GM21526 (cell line): ENCODE results near the gene PDE4D.
"Not testable (repeated sequence)": the region's sequence is repeated elsewhere in the genome, so short reads cannot be mapped to it uniquely, and the experiment has no call there.

Experiments
- ATAC-seq: cut with Tn5 transposase; IDR thresholded peaks from one replicate; pipeline ENCODE4 v1.9.1; 2021; ENCODE audit warnings: moderate library complexity; ENCODE audit not compliant: unreplicated experiment, low FRiP score

The PDE4D gene

DNA sequence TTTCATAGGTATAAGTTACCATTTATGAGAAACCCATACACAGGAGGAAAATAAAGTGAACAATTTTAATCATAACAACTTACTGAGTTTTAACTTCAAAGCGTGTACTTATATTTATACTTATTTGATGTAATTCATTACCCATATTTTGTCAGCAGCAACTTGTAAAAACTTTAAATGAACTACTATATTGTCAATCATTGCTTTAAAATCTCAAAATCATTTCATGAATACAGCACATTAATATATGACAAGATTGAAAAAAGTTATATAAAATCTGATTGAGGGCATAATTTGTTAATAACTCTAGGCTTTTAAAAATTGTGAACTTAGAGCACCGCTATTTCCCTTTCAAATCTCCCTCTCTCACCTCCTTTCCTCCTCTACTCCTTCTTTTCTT is 573.1 kb downstream of the PDE4D start:
- ATAC-seq: no peak

DNA sequence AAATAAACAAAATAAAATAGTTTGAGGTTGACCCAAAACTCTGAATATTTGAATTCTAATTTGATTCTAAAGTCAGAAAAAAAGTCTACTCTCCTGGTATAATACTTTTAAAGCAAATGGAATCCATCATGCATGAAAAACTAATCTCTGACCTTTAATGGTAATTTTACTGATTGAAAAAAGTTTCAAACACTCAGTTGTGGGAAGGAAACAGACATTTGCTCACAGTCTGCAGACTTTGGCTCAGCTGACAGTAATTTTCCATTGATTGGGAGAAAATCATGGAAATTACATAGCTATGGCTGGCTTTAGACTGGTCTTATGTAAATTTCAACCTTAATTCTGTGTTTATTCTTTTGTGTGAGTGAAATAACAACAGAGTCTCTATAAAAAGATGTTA is 574.3 kb downstream of the PDE4D start:
- no peak for ATAC-seq

DNA sequence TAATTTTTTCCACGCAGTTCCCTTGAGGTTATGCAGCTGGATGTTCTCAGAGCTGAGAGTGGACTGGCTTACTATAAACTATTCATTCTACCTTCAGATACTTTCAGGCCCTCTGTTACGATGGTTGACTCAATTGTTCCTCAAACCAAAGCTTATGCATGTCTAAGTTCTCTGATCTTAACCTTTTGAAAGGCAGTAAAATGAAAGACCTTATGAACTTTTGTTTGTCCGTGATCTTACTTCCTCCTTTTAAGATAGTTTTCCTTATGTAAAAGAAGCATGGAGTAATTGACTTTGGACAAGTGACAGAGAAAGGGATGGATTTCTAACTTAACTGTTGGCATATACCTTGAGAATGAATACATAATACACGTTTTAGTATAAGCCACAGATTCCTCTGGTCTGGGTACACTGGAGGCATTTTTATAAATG is 575.7 kb downstream of the PDE4D start:
- no peak for ATAC-seq

DNA sequence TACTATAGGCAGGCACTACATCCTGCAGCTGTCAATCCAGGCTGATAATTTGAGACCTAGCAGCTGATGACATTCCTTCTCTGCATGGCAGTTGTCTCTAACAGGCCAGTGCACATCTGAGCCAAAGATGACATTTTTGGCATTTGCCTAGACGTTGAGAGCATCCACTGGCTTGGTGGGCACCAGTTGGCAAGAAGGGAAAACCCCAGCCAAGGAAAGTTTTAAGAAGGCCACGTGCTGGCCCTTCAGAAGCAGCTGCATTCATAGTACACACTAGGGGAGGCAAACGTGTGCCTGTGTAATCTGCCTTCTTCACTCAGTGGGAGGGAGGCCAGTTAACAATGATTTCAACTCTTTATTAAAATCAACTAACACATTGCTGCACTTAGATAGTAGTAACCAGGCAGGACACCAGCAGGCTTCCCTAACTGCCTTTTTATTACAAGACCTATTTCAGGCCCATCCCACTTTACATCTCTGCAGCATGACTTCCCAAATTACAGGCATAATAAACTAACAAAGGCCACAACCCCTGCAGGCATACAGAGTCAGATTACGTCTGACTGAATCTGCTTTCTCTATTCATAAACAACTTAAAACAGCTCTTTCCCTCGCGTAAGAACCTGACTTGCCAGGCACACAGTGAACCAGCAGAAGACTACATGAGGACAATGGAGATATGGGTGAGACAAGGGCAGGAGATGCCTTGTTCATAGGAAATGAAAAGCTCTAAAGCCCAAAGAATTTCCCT is 576.3 kb downstream of the PDE4D start:
- ATAC-seq: no peak

DNA sequence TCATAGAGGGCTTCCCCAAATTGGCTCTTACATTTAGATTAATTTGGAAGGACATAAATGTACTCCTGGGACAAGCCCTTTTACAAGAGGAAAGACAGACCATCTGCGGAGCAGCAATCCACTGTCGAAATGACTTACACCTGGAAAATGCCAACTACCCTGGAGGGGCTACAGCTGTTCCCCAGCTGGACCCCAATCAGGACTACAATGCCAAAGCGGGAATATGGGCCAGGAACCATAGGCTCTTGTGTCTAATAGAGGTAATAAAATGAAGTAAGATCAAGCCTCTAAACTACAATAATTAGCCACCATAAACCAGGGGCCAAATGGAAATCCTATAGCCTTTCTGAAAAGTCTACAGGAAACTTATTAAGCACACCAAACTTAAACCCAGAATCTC is 581.3 kb downstream of the PDE4D start:
- no peak for ATAC-seq

DNA sequence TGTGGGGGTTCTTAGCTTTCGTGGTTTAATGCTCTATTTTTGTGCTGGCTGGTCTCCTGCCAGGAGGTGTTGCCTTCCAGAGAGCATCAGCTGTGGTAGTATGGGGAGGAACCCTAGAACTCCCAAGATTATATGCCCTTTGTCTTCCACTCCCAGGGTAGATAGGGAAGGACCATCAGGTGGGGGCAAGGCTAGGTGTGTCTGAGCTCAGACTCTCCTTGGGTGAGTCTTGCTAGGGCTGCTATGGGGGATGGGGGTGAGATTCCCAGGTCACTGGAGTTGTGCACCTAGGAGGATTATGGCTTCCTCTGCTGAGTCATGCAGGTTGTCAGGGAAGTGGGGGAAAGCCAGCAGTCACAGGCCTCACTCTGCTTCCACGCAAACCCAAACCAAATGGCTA is 584.8 kb downstream of the PDE4D start:
- not testable (repeated sequence) for ATAC-seq

DNA sequence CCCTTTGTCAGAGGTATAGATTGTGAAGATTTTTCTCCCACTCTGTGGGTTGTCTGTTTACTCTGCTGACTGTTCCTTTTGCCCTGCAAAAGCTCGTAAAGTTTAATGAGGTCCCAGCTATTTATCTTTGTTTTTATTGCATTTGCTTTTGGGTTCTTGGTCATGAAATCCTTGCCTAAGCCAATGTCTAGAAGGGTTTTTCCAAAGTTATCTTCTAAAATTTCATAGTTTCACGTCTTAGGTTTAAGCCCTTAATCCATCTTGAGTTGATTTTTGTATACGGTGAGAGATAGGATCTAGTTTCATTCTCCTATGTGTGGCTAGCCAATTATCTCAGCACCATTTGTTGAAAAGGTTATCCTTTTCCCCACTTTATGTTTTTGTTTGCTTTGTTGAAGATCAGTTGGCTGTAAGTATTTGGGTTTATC is 590.2 kb downstream of the PDE4D start:
- ATAC-seq: not testable (repeated sequence)

DNA sequence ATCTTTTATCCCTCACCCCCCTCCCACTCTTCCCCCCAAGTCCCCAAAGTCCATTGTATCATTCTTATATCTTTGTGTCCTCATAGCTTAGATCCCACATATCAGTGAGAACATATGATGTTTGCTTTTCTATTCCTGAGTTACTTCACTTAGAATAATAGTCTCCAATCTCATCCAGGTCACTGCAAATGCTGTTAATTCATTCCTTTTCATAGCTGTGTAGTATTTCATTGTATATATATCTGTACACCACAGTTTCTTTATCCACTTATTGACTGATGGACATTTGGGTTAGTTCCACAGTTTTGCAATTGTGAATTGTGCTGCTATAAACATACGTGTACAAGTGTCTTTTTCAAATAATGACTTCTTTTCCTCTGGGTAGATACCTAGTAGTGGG is 591.0 kb downstream of the PDE4D start:
- ATAC-seq: not testable (repeated sequence)

DNA sequence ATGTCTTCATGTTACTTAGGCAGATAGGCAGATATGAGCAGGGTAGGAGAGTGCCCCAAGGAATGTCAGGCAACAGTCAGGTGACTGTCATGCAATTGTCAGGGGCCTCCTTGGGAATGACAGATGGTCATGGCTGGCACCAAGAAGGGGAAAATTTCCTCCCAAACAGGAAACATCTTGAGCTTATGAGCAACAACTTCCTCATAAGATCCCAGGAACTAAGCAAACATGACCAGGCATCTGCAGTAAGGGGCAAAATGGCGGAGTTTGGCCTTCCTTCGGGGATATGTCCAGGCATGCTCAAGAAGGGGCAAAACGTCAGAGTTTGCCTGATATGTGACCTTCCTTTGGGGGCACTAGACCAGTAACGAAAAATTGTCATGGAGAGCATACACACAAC is 591.8 kb downstream of the PDE4D start:
- no peak for ATAC-seq

DNA sequence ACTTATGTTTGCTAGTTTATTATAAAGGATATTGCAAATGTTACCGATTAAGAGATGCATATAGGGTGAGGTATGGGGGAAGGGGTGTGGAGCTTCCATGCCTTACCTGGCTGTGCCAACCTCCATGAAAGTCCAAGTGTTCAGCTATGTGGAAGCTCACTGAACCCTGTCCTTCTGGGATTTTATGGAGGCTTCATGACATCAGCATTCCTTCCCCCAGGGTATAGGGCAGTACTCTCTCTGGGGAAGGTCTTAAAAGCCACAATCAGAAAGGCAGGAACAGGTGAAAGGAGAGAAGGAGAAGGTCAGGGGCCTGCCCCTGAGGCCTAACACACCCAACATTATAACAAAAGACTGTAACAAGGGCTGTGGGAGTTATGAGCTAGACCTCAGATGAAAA is 592.6 kb downstream of the PDE4D start:
- no peak for ATAC-seq

DNA sequence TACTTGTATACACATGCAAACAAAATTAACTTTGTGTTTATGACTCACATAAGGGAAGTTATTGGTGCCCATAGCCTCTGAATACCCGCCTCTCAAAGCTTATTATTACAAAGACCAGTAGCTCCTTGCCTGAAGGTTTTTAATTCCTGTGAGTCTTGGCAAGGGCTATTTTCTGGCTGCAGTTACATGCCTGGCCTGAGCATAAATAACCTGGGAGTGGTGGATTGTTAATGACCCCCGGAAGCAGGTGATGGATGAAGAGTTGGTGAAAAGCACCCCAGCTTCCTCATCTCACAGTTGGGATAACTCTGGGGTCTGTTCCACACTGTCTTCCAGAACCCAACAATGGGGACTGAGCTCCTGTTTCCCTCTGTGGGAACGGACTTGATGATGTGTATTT is 594.5 kb downstream of the PDE4D start:
- ATAC-seq: no peak

DNA sequence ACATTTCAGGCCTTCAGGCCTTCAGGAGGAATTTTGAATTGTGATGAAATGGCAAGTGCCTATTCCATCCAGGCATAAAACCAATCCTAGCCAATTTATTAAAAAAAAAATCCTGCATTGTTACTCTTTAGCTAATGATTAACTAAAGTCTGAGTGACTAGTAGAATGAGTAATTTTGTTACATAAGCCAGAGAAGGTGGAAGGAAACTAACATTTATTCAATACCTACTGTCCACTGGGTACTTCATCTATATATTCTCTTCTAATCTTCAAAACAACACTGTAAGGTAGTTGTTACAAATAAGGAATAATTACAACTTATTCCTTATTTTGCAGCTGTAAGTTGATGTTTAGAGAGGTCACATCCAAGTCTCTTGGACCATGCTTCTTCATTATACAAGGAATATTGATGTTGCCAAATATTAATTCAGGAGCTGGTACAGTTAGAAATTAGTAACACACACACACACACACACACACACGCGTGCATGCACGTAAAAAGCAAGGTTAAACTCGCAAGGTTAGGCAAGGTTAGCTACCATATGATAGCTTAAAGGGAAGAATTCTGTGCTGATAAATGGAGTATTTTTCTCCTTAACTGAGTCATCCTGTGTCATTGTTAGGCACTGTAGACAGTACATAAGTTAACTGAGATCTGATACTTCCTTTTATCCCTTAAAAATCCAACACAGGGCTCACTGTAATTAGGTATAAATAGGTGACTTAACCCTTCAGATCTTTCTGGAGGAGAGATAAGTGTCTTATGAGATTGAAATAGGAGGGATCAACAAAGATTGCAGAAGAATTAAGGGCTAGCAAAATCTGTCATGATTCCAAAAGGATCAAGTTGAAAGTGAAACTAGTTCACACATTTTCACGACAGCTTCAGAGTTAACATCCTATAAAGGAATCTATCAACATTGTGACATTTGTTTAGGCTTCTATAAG is 596.9 kb downstream of the PDE4D start:
- ATAC-seq: no peak

DNA sequence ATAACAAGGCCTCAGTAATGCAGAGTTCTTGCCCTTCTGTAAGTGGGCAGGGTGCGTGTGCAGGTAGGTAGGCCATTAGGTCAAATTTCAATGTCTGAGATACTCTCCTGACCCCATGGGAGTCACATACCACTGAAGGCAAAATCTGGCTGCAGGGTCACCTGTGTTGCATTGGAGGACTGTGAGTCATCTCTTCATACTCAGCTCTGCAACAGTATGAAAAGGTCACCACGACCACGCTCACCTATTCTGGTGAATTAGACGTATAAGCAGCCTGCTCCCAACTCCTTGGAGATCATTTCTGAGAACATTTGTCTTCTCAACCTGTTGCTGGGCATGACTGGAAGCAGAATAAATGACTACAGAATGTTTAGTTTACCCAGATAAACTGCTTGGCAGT is 599.8 kb downstream of the PDE4D start:
- ATAC-seq: no peak

DNA sequence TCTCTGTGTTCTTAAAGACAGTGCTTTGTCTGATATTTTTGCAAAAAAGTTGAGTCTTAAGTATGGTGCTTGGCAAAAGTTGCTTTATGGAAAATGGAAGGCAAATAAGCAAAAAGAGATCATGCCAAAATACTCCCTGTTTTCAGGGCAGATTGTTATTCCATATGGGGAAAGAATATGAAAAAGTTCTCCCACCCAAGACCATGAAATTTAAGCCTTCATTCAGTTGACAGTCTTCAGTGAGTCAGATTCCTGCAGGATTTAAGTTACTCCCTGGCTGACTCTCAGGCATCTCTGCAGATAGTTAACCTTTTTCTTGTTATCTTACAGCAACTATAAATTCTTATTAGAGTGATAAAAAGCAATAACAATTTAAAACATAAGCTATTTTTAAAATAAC is 601.6 kb downstream of the PDE4D start:
- no peak for ATAC-seq

DNA sequence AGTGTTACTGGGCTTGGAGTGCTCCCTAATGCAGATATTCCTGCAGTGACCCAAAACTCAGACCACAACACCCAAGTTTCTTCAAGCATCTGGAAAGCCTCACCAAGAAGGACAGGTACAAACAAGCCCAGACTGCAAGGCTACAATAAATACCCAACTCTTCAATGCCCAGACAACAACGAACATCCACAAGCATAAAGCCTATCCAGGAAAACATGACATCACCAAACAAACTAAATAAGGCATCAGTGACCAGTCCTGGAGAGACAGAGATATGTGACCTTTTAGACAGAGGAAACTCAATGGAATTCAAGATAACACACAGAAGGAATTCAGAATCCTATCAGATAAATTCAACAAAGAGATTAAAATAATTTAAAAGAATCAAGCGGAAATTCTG is 605.6 kb downstream of the PDE4D start:
- ATAC-seq: no peak

DNA sequence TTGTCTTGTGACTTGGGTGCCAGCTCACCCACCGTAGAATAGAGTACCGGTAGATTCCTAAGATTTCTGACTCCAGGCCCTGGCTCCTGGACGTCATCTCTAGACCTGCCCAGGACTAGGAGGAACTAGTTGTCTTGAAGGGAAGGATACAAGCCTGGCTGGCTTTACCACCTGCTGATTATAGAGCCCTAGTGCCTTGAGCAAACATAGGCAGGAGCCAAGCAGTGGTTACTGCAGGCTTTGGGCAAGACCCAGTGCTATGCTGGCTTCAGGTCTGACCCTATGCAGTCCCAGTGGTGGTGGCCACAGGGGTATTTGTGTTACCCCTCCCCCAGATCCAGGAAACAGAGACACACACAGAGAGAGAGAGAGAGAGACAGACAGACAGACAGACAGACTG is 606.2 kb downstream of the PDE4D start:
- ATAC-seq: no peak

DNA sequence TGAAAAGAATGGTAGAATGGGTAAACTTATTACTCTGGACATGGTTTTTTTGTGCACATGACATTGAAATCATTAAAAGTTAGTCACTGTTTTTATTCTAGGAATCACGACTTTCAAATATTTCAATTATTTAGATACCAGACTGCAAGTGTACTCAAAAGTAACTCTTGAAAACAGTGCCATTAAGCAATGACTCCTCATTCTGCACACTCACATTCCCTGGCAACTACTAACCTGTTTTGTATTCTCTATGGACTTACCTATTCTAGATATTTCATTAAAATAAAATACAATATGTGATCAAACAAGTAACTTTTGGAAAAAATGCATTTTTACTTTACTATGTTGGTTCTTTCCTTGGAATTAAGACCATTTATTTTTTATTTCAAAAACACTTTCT is 607.0 kb downstream of the PDE4D start:
- no peak for ATAC-seq

DNA sequence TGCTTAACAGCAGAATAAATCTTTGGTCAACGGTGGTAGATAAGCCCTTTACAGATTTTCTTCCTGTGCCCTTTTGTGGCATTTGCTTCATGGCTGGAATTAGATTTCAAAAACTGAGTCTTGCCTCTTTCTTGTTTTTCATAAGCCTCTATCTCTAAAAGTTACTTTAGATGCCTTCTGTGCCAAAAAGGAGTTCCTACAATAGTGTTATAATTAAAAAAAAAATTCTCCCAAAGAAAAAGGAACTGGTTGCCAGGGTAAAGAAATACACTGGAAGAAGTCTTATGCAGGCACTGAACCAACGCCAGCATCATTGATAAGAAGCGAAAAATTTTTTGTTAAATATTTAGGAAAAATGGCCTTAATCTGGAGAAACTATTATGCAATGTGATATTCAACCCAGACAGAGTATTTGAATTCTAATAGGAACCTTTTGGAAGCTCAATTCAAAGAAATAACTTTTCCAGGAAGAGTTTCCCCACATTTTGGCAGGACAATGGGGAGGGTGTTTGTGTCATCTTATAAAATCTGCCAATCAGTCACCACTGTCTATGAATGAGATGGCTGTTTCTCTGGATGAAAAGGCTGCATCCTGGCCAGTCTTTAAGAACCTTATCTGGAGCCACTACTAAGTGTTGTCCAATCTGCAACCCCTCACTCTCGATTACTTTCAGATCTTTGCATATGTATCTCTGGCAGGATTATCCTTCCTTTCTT is 608.1 kb downstream of the PDE4D start:
- ATAC-seq: no peak

DNA sequence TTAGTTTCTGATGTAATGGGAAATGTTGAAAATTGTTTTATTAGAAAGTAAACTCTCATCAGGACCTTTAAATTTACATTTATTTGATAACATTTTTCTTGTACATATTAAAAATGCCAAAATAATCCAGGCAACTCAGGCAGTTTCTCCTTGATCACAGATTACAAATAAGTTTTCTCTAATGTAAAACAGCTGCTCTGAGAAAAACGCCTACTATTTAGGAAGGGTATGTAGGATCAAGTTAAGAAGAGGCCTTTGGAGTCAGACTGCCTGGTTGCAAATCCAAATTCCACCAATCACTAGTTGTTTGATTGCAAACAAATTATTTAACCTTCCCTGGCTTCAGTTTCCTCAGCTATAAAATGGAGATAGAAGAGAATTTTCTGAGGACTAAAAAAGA is 610.8 kb downstream of the PDE4D start:
- no peak for ATAC-seq

DNA sequence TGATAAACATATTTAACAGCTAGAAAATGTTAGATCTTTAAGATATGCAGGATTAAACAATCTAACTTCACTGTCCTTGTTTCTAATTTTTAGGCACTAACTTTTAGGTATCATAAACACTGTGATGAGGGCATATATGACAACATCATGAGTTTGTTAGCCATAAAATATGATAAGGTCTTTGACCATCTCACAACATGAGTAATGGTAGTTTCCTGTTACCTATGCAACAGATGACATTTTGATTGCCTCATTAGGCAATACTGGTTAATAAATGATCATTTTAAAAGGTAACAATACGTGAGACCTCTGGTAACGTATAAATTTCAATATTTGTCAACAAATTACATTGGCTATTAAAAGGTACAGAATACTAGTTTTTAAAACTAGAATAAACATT is 613.5 kb downstream of the PDE4D start:
- ATAC-seq: no peak

DNA sequence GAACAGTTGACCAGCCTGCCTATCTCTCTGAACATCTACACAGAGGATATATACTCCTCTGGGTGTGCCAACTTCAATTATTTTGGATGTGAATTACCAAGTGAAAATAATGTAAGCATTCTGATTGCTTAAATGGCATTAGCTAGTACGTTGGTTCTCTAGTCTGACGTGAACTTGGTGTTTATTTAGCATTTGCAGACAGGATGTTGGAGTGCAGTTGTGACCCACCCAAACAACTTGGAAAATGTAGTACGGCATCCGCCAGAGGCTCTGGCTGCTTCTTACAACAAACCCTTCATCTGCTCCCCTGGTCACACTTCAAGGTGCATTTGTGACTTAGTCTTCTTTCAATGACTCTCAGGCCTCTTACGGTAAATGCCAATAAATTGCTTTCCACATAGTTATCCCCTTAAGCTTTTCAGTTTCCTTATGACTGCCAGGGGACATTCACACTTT is 616.6 kb downstream of the PDE4D start:
- ATAC-seq: no peak
